HG03439 (cell line): ENCODE results near the gene IFT80.
"Not testable (repeated sequence)": the region's sequence is repeated elsewhere in the genome, so short reads cannot be mapped to it uniquely, and the experiment has no call there.

ENCODE experiments used
- ATAC-seq: cut with Tn5 transposase; IDR thresholded peaks from one replicate; pipeline ENCODE4 v1.9.1; 2021; ENCODE audit warnings: mild to moderate bottlenecking, moderate library complexity; ENCODE audit not compliant: unreplicated experiment

Gene IFT80

GRCh38 chr3:160369784-160370183 is 29.2 kb downstream of the IFT80 start:
- ATAC-seq: no peak

DNA sequence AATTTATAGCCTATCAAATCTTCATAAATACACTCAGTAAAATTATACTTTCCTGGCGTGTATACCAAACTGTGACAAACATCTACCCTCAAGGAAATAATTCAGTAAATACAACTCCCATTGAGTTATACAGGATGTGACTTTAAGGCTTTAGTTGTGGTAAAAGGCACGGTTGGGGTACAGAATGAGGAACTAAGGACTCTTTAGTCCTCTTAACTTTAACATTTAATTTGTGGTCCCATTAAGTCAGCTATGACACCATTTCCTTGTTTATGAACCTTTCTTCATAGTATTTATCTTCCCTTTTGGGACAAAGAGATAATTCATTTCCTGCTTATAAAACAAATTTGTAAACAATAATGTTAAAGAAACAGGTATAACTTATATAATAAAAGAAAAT is 30.2 kb downstream of the IFT80 start:
- no peak for ATAC-seq

DNA sequence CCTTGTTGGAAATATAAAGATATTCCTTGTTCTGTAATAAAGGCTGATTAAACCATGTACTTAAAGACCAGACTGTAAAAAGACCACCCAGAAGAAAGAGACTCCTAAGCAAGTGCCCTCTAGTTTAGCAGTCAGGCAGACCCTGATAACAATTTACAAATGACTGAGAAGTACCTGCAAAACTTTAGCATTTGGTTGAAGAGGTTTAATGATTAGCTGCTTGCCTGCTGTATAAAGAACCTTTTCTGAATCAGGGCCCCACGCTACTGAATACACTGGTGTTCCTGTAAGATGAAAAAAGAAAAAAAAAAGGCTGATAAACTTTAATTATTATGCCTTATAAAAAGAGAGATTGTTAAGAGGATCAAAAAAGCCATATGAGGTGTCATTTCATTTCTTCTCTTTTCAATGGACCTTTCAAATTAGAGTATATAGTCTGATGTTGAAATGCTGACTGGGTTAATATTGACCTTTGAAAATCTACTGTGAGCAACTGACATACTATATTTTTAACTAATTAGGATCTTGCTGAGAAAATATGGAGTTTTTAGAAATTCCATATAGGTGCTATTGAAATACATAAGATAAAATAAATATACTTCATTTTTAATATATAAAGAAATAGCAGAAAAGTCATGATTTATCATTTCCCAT is 33.0 kb downstream of the IFT80 start:
- ATAC-seq: no peak

DNA sequence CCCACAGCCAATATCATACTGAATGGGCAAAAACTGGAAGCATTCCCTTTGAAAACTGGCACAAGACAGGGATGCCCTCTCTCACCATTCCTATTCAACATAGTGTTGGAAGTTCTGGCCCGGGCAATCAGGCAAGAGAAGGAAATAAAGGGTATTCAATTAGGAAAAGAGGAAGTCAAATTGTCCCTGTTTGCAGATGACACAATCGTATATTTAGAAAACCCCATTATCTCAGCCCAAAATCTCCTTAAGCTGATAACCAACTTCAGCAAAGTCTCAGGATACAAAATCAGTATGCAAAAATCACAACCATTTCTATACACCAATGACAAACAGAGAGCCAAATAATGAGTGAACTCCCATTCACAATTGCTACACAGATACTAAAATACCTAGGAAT is 36.1 kb downstream of the IFT80 start:
- not testable (repeated sequence) for ATAC-seq

GRCh38 chr3:160355826-160356225 is 43.2 kb downstream of the IFT80 start:
- ATAC-seq: no peak

- ATAC-seq: no peak
These were observed 52.5 kb downstream of the IFT80 start for GRCh38 chr3:160346511-160346910.

DNA sequence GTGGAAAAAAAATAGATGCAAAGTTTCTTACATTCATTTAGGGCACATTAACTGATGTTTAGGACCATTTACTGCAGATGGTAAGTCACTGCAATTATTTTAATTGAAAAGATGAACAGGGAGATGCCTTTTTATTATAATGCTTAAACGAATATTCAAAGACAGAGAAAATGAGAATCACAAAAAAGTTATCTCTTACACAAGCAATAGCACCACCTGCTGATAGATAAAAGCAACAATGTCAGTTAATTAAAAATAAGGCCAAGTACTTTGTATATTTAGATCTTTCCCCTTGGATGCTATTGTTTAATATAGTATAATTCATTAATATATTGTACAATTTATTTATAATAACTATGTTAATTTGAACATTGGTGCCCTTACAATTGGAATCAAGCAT is 55.9 kb downstream of the IFT80 start:
- no peak for ATAC-seq

DNA sequence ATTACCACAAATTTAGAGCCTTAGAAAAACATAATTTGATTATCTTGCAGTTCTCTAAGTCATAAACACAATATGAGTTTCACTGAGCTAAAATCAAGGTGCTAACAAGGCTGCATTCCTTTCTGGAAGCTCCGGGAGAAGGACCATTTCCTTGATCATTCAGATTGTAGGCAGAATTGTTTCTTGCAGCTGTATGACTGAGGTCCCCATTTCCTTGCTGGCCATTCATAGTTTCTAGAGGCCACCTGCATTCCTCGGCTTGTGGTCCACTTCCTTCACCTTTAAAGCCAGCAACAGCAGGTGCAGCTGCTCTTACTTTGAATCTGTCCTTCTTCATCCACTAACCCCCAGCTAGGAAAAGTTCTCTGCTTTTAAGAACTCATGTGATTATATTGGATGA is 58.7 kb downstream of the IFT80 start:
- no peak for ATAC-seq

- ATAC-seq: no peak
These were observed 67.7 kb downstream of the IFT80 start for GRCh38 chr3:160331127-160331937.

DNA sequence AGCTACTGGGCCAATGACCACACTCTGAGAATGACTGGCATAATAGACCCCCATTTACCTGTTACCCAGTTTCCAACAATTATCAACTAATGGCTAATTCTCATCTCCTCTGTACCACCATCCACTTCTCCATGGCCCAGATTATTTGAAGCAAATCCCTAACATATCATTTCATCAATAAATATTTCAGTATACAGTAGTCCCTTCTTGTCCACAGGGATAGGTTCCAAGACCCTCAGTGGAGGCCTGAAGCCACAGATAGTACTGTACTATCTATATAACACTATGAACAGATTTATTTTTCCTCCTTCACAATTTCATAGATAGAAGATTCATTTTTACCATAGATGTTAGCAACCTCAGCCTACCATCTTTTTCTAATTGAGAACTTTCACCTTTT is 68.3 kb downstream of the IFT80 start:
- no peak for ATAC-seq

- no peak for ATAC-seq
These were observed 68.9 kb downstream of the IFT80 start for GRCh38 chr3:160330109-160330508.

GRCh38 chr3:160326286-160326685 is 72.7 kb downstream of the IFT80 start:
- ATAC-seq: not testable (repeated sequence)

GRCh38 chr3:160321821-160322220 is 77.2 kb downstream of the IFT80 start:
- ATAC-seq: not testable (repeated sequence)

- ATAC-seq: no peak
These were observed 79.7 kb downstream of the IFT80 start for GRCh38 chr3:160319322-160319721.

GRCh38 chr3:160314995-160315394 is 84.0 kb downstream of the IFT80 start:
- no peak for ATAC-seq

- no peak for ATAC-seq
These were observed 86.9 kb downstream of the IFT80 start for GRCh38 chr3:160312014-160312624.

DNA sequence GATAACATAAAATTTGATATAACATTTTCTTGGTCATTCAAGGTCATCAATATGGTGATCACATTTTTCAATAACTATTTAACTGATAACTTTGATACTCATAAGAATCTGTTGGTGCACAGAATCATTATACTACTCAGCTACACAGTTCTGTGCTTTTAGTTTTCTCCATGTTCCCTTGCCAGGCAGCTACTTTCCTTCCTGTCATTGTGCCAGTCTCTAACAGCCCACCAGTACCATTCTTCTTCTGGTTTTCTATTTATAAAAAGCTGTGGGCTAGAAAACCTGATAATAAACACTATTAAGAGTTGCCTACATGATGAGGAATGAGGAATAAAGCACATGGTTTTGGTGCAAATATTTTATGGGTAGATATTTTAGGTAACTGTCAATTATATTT is 96.2 kb downstream of the IFT80 start:
- no peak for ATAC-seq

- ATAC-seq: no peak
These were observed 102.4 kb downstream of the IFT80 start for GRCh38 chr3:160296591-160296990.

DNA sequence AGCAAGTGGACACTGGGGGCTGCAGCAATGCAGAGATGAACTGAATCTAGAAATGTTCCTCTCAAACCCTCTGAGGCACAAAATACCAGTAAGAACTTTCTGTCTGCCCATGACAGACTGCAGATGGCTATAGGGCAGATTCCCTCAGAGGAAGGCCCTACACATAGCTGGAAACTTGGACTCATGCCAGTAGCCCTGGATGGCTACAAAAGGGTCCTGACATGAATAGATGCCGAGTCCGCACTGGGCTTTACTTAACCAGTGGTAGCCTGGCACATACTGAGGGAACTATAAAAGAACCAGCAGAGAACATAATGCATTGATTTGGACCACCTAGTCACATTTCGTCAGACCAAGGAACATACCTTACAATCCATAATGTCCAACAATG is 107.1 kb downstream of the IFT80 start:
- no peak for ATAC-seq

DNA sequence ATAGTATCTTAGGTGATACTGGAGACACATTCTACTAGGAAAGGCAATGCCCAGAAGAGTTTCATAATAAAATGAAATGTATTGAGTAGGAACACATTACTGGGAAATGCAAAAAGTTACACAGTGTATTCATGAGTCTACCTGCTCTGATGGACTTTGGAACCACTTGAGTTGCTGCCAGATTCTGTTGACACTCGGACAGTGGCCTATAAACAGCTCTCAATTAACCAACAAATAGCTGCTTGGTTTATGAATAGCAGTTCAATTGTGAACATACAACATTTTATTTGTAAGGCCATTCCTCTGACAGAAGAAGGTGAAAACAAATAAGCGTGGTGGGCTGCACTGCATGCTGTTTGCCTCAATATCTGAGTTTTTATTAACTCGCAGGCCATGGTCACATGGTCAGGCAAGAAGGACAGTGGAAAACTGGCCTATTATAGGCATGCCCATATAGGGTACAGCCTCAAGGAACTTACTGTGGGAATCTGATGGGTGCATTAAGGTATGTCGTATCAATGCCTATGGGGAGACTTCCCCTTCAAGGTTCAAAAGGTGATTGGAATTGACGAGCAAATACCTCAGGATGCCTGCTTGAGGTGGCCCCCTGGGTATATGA is 107.6 kb downstream of the IFT80 start:
- no peak for ATAC-seq

GRCh38 chr3:160287666-160288065 is 111.4 kb downstream of the IFT80 start:
- no peak for ATAC-seq

- ATAC-seq: no peak
These were observed 112.8 kb downstream of the IFT80 start for GRCh38 chr3:160286231-160286630.
